ENCODE results near the gene ZDHHC18. TPM values are rescaled to one million over a fixed set of nuclear protein-coding genes. Genes with fewer than 3 reads are reported as not detected.

The ZDHHC18 gene
- total and polyA plus RNA-seq, 2 of the 8 experiments (the other 6 are each of a cell fraction or from before 2014, with no cell fraction given): 29.7 to 49.8 TPM

DNA sequence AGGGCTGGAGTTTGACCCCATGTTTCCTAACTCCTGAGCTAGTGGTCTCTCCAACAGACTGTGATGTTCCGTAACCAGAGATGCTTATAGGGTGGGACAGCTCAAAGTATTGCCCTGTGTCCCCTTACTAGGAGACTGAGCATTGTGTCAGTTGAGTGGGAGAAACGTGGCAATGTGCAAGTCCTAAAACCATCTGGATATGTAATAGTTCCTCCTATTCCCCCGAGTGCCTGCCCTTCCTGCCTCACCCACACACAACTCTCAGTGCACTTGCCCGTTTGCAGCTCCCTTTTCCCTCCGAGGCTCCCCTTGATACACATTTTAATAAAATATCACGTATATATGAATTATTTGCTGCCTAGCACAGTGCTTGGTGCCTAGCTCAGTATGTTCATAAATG is 35.3 kb upstream of the ZDHHC18 start (continued):
- no peak for TF ChIP-seq TEAD4 (IDR thresholded peaks at IDR 0.05; ENCODE audit: low read depth, low read length)

Data from H1 (cell line).